Panc1 (cell line): Measurements from ENCODE around the gene PPP2R3A. TPM values are rescaled to one million over a fixed set of nuclear protein-coding genes. Genes with fewer than 3 reads are reported as not detected.
"Not testable (repeated sequence)": the region's sequence is repeated elsewhere in the genome, so short reads cannot be mapped to it uniquely, and the experiment has no call there.

Experiments used
- ATAC-seq: fragments of 200-7000 bp; cut with Tn5 transposase; 2 replicates; pipeline ENCODE4 v1.9.1; 2020; ENCODE audit warnings: mild to moderate bottlenecking, moderate library complexity
- BruUV-seq: library from RNA; stranded (reverse); fragments of 400-500 nt; replicated peaks from 2 replicates; lab custom pipeline; 2021; lab: Mats Ljungman, UMichigan
- CTCF ChIA-PET: fragments of 300-600 bp; sonication (Branson Sonifier 250); formaldehyde crosslinking; loops from one replicate; lab custom pipeline; 2022; ENCODE audit warnings: antibody characterized with exemption; lab: Charles Lee
- POLR2A ChIA-PET: fragments of 300-600 bp; sonication (Branson Sonifier 250); formaldehyde crosslinking; loops from one replicate; lab custom pipeline; 2022; ENCODE audit warnings: antibody characterized with exemption; lab: Charles Lee
- DNase-seq: peaks from one replicate; pipeline ENCODE4 v3.0.0-alpha.2; 2010; ENCODE audit warnings: low read depth, low spot score
- H3K27ac ChIP-seq: 2 replicates; pipeline ENCODE4 v1.5.1; 2011; ENCODE audit warnings: mild to moderate bottlenecking, low read length, inconsistent platforms
- H3K27me3 ChIP-seq: fragments of 200-500 bp; sonication (Bioruptor generic); 2 replicates; pipeline ENCODE4 v1.6.0; 2014; ENCODE audit warnings: low read length, inconsistent platforms; ENCODE audit not compliant: control insufficient read depth, insufficient read depth
- H3K36me3 ChIP-seq: fragments of 200-500 bp; sonication (Bioruptor generic); 2 replicates; pipeline ENCODE4 v1.5.1; 2014; ENCODE audit warnings: inconsistent platforms, mild to moderate bottlenecking, low read length, moderate library complexity; ENCODE audit not compliant: control insufficient read depth, insufficient read depth
- H3K4me1 ChIP-seq: 2 replicates; pipeline ENCODE4 v1.5.1; 2011; ENCODE audit warnings: inconsistent platforms, mild to moderate bottlenecking, low read length, moderate library complexity; ENCODE audit not compliant: control insufficient read depth, insufficient read depth
- H3K4me3 ChIP-seq, 2 experiments: 2 replicates each; pipeline ENCODE4 v1.5.1; 2011 to 2012; ENCODE audit warnings: low read depth in 2 of 2, low read length in 2 of 2, mild to moderate bottlenecking in 2 of 2, inconsistent platforms in 1 of 2, moderate library complexity in 1 of 2
- H3K9me3 ChIP-seq: fragments of 200-500 bp; sonication (Bioruptor generic); 2 replicates; pipeline ENCODE4 v1.5.1; 2014; ENCODE audit warnings: low read depth, mild to moderate bottlenecking, inconsistent platforms, low read length, moderate library complexity; ENCODE audit not compliant: control insufficient read depth, insufficient read depth
- POLR2AphosphoS5 ChIP-seq: IDR thresholded peaks from 2 replicates; pipeline ENCODE4 v1.6.1; 2012; ENCODE audit warnings: mild to moderate bottlenecking, low read depth, low read length, moderate library complexity
- SIN3A ChIP-seq: IDR thresholded peaks from 2 replicates; pipeline ENCODE4 v1.6.1; 2012; ENCODE audit warnings: low read depth, mild to moderate bottlenecking, low read length, moderate library complexity, borderline replicate concordance; ENCODE audit not compliant: insufficient read depth
- TCF7L2 ChIP-seq: IDR thresholded peaks from 2 replicates; pipeline ENCODE4 v1.6.1; 2011; ENCODE audit warnings: mild to moderate bottlenecking, low read depth, low read length, inconsistent platforms
- in situ Hi-C: cut with HindIII; loops from 2 replicates; pipeline ENCODE4 v1.10.0; 2016; ENCODE audit warnings: low sequenced_read_pairs, low pct_unique_long_range_greater_than_20kb
- intact Hi-C: fragments of 100-400 bp; cut with micrococcal nuclease; formaldehyde crosslinking; loops from one replicate; pipeline ENCODE4 v1.10.0; 2022; ENCODE audit not compliant: unreplicated experiment
- total RNA-seq: library from RNA; stranded (reverse); gene quantifications from one replicate; pipeline ENCODE4 v1.2.1, GENCODE V29; 2021; ENCODE audit not compliant: unreplicated experiment
- TF ChIP-seq, protein P1 (sequence below), 2 experiments: IDR thresholded peaks; 2 replicates each; pipeline ENCODE4 v1.6.1; 2011 to 2012; ENCODE audit warnings: low read depth in 2 of 2, control low read depth in 1 of 2, low read length in 1 of 2, mild to moderate bottlenecking in 1 of 2, moderate library complexity in 1 of 2; ENCODE audit not compliant: insufficient read depth in 1 of 2
- TF ChIP-seq, protein P2 (sequence below): fragments of 450-650 bp; IDR thresholded peaks from 2 replicates; pipeline ENCODE4 v1.5.1; 2017; ENCODE audit warnings: mild to moderate bottlenecking

The PPP2R3A gene
- total RNA-seq, 1 experiment from 2014 or later: 8.1 TPM

DNA sequence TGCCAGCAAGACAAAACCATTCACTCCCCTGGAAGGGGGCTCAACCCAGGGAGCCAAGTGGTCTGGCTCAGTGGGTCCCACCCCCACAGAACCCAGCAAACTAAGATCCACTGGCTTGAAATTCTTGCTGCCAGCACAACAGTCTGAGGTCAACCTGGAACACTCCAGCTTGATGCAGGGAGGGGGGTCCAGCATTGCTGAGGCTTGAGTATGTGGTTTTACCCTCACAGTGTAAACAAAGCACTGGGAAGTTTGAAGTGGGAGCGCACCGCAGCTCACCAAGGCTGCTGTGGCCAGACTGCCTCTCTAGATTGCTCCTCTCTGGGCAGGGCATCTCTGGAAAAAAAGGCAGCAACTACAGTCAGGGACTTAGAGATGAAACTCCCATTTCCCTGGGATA lies 148.9 kb downstream of the PPP2R3A start:
- intact Hi-C loops (no loop called here), in situ Hi-C loops (no loop called here)
- Histone ChIP-seq H3K4me3 (no peak overlapping the region), H3K27ac (no peak overlapping the region), H3K9me3 (no peaks in the 10 kb centered on the region), H3K36me3 (no peaks in the 10 kb centered on the region), H3K4me1 (no peaks in the 10 kb centered on the region), H3K27me3 (no peaks in the 10 kb centered on the region)
- ATAC-seq (no peak), DNase-seq (no peak)
- TF ChIP-seq POLR2AphosphoS5 (no peak), TCF7L2 (no peak), SIN3A (no peak)
- TF ChIP-seq, protein P1, sequence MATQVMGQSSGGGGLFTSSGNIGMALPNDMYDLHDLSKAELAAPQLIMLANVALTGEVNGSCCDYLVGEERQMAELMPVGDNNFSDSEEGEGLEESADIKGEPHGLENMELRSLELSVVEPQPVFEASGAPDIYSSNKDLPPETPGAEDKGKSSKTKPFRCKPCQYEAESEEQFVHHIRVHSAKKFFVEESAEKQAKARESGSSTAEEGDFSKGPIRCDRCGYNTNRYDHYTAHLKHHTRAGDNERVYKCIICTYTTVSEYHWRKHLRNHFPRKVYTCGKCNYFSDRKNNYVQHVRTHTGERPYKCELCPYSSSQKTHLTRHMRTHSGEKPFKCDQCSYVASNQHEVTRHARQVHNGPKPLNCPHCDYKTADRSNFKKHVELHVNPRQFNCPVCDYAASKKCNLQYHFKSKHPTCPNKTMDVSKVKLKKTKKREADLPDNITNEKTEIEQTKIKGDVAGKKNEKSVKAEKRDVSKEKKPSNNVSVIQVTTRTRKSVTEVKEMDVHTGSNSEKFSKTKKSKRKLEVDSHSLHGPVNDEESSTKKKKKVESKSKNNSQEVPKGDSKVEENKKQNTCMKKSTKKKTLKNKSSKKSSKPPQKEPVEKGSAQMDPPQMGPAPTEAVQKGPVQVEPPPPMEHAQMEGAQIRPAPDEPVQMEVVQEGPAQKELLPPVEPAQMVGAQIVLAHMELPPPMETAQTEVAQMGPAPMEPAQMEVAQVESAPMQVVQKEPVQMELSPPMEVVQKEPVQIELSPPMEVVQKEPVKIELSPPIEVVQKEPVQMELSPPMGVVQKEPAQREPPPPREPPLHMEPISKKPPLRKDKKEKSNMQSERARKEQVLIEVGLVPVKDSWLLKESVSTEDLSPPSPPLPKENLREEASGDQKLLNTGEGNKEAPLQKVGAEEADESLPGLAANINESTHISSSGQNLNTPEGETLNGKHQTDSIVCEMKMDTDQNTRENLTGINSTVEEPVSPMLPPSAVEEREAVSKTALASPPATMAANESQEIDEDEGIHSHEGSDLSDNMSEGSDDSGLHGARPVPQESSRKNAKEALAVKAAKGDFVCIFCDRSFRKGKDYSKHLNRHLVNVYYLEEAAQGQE (IDR thresholded peaks at IDR 0.05; ENCODE audit: insufficient read depth in 1 of 2, low read depth in 2 of 2, low read length in 1 of 2): no peak
- TF ChIP-seq, protein P2, sequence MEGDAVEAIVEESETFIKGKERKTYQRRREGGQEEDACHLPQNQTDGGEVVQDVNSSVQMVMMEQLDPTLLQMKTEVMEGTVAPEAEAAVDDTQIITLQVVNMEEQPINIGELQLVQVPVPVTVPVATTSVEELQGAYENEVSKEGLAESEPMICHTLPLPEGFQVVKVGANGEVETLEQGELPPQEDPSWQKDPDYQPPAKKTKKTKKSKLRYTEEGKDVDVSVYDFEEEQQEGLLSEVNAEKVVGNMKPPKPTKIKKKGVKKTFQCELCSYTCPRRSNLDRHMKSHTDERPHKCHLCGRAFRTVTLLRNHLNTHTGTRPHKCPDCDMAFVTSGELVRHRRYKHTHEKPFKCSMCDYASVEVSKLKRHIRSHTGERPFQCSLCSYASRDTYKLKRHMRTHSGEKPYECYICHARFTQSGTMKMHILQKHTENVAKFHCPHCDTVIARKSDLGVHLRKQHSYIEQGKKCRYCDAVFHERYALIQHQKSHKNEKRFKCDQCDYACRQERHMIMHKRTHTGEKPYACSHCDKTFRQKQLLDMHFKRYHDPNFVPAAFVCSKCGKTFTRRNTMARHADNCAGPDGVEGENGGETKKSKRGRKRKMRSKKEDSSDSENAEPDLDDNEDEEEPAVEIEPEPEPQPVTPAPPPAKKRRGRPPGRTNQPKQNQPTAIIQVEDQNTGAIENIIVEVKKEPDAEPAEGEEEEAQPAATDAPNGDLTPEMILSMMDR: no peak
- ChIA-PET POLR2A (no interaction called here), CTCF (no interaction called here)
- no TSS peak for BruUV-seq

DNA sequence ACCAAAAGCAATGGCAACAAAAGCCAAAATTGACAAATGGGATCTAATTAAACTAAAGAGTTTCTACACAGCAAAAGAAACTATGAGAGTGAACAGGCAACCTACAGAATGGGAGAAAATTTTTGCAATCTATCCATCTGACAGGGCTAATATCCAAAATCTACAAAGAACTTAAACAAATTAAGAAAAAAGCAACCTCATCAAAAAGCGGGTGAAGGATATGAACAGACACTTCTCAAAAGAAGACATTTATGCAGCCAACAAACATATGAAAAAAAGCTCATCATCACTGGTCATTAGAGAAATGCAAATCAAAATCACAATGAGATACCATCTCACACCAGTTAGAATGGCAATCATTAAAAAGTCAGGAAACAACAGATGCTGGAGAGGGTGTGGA lies 153.8 kb downstream of the PPP2R3A start:
- DNase-seq, H3K27me3 ChIP-seq, H3K4me3 ChIP-seq, BruUV-seq, H3K4me1 ChIP-seq, in situ Hi-C loops, intact Hi-C loops, H3K27ac ChIP-seq, H3K36me3 ChIP-seq, H3K9me3 ChIP-seq, ATAC-seq, POLR2A ChIA-PET, CTCF ChIA-PET: not testable (repeated sequence)

DNA sequence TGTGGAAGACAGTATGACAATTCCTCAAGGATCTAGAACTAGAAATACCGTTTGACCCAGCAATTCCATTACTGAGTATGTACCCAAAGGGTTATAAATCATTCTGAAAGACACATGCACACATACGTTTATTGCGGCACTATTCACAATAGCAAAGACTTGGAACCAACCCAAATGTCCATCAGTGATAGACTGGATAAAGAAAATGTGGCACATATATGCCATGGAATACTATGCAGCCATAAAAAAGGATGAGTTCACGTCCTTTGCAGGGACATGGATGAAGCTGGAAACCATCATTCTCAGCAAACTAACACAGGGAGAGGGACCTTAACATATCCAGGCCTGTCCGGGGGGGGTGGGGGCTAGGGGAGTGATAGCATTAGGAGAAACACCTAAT lies 154.3 kb downstream of the PPP2R3A start:
- POLR2A ChIA-PET, in situ Hi-C loops: not testable (repeated sequence)

More for the DNA sequence above, 154.3 kb downstream of the PPP2R3A start:
- H3K9me3 ChIP-seq, BruUV-seq, H3K36me3 ChIP-seq, H3K27me3 ChIP-seq, DNase-seq, intact Hi-C loops, H3K4me3 ChIP-seq, ATAC-seq, H3K4me1 ChIP-seq, H3K27ac ChIP-seq, CTCF ChIA-PET: not testable (repeated sequence)
